HL-60 (cell line): Measurements from ENCODE around the gene PCDHGA10.

Source experiments
- CTCF ChIP-seq: IDR thresholded peaks from one replicate; pipeline ENCODE4 v1.5.1; 2011; ENCODE audit warnings: low read length, control low read depth, inconsistent platforms; ENCODE audit not compliant: insufficient read depth
- GABPA ChIP-seq: IDR thresholded peaks from 2 replicates; pipeline ENCODE4 v1.6.1; 2012; ENCODE audit warnings: low read depth
- POLR2AphosphoS5 ChIP-seq: IDR thresholded peaks from 2 replicates; pipeline ENCODE4 v1.6.1; 2012; ENCODE audit warnings: low read depth
- REST ChIP-seq: IDR thresholded peaks from 2 replicates; pipeline ENCODE4 v1.6.1; 2012; ENCODE audit warnings: low read depth; ENCODE audit not compliant: insufficient replicate concordance
- SPI1 ChIP-seq: IDR thresholded peaks from 2 replicates; pipeline ENCODE4 v1.6.1; 2012; ENCODE audit warnings: low read depth, mild to moderate bottlenecking, borderline replicate concordance

- TF ChIP-seq CTCF (no peak), POLR2AphosphoS5 (no peak), REST (no peak), GABPA (no peak), SPI1 (no peak)
Observed at GRCh38 chr5:141409598-141410306, 3.0 kb upstream of the PCDHGA10 start.
